Progenitor cell of endocrine pancreas (in vitro differentiated cells): ENCODE results near the gene ARRDC1. TPM values are rescaled to one million over a fixed set of nuclear protein-coding genes. Genes with fewer than 3 reads are reported as not detected.

Experiments
- DNase-seq: peaks from one replicate; pipeline ENCODE4 v3.0.0; 2021; ENCODE audit warnings: low spot score; ENCODE audit not compliant: unreplicated experiment
- H3K27ac Mint-ChIP-seq: 2 replicates; pipeline ENCODE4 v1.8.0; 2021; ENCODE audit warnings: mild to moderate bottlenecking, moderate library complexity, mixed read lengths
- H3K27me3 Mint-ChIP-seq: 2 replicates; pipeline ENCODE4 v1.8.0; 2021; ENCODE audit warnings: mixed read lengths
- H3K36me3 Mint-ChIP-seq: 2 replicates; pipeline ENCODE4 v1.8.0; 2022; ENCODE audit warnings: mixed read lengths; ENCODE audit not compliant: insufficient read depth
- H3K4me1 Mint-ChIP-seq: 2 replicates; pipeline ENCODE4 v1.8.0; 2021; ENCODE audit warnings: low read depth, mixed read lengths
- H3K4me3 Mint-ChIP-seq: 2 replicates; pipeline ENCODE4 v1.8.0; 2021; ENCODE audit warnings: low read depth, mild to moderate bottlenecking, moderate library complexity, mixed read lengths
- H3K9me3 Mint-ChIP-seq: 2 replicates; pipeline ENCODE4 v1.8.0; 2021; ENCODE audit warnings: low read depth, mixed read lengths
- total RNA-seq: library from RNA; stranded (reverse); gene quantifications from 2 replicates; pipeline ENCODE4 v1.2.1, GENCODE V29; 2021
- TF ChIP-seq, protein P1 (sequence below): fragments of 200-600 bp; sonication (generic); IDR thresholded peaks from one replicate; pipeline ENCODE4 v1.5.0; 2021; ENCODE audit warnings: antibody characterized with exemption, mild to moderate bottlenecking; ENCODE audit not compliant: unreplicated experiment

ARRDC1 gene
- total RNA-seq, 1 donor from 2014 or later = 74.9 TPM

GRCh38 chr9:137647096-137647714, 41.7 kb downstream of the ARRDC1 start:
- peaks cover 14% of the 10 kb centered on the region for H3K4me1 Mint-ChIP-seq
- no peaks in the 10 kb centered on the region for H3K27me3 Mint-ChIP-seq
- TF ChIP-seq, protein P1, sequence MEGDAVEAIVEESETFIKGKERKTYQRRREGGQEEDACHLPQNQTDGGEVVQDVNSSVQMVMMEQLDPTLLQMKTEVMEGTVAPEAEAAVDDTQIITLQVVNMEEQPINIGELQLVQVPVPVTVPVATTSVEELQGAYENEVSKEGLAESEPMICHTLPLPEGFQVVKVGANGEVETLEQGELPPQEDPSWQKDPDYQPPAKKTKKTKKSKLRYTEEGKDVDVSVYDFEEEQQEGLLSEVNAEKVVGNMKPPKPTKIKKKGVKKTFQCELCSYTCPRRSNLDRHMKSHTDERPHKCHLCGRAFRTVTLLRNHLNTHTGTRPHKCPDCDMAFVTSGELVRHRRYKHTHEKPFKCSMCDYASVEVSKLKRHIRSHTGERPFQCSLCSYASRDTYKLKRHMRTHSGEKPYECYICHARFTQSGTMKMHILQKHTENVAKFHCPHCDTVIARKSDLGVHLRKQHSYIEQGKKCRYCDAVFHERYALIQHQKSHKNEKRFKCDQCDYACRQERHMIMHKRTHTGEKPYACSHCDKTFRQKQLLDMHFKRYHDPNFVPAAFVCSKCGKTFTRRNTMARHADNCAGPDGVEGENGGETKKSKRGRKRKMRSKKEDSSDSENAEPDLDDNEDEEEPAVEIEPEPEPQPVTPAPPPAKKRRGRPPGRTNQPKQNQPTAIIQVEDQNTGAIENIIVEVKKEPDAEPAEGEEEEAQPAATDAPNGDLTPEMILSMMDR = no peak
- no peak for DNase-seq
- H3K36me3 Mint-ChIP-seq = peaks cover 17% of the 10 kb centered on the region
- H3K4me3 Mint-ChIP-seq = no peak overlapping the region
- peak overlapping the region; percentile 30 for H3K27ac Mint-ChIP-seq
- no peaks in the 10 kb centered on the region for H3K9me3 Mint-ChIP-seq

- Mint-ChIP-seq H3K36me3 (peaks cover 15% of the 10 kb centered on the region), H3K27me3 (no peaks in the 10 kb centered on the region), H3K9me3 (no peaks in the 10 kb centered on the region), H3K4me3 (no peak overlapping the region), H3K27ac (no peak overlapping the region), H3K4me1 (peaks cover 13% of the 10 kb centered on the region)
- TF ChIP-seq, protein P1 = no peak
- DNase-seq = no peak
These were observed 42.9 kb downstream of the ARRDC1 start for GRCh38 chr9:137648396-137648795.

GRCh38 chr9:137649553-137649952, 44.1 kb downstream of the ARRDC1 start:
- Mint-ChIP-seq H3K4me1 (peaks cover 13% of the 10 kb centered on the region), H3K4me3 (no peak overlapping the region), H3K27ac (no peak overlapping the region), H3K36me3 (peaks cover 13% of the 10 kb centered on the region), H3K27me3 (no peaks in the 10 kb centered on the region), H3K9me3 (no peaks in the 10 kb centered on the region)
- DNase-seq = no peak
- TF ChIP-seq, protein P1 = no peak

DNA sequence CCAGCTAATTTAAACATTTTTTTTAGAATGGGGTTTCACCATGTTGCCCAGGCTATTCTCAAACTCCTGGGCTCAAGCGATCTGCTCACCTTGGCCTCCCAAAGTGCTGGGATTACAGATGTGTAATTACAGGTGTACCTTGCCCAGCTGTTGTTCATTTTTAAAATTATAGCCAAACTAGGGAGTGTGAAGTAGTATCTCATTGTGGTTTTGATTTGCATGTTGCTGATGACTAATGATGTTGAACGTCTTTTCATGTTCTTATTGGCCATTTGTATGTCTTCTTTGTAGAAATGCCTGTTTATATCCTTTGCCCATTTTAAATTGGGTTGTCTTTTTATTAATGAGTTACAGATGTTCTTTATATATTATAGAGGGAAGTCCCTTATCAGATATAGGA, 44.8 kb downstream of the ARRDC1 start:
- Mint-ChIP-seq H3K27ac (no peak overlapping the region), H3K9me3 (no peaks in the 10 kb centered on the region), H3K27me3 (no peaks in the 10 kb centered on the region), H3K4me3 (no peak overlapping the region), H3K4me1 (peaks cover 8% of the 10 kb centered on the region), H3K36me3 (peaks cover 9% of the 10 kb centered on the region)
- no peak for DNase-seq
- TF ChIP-seq, protein P1 = no peak

GRCh38 chr9:137650779-137651178, 45.3 kb downstream of the ARRDC1 start:
- peak overlapping the region; percentile 41 for H3K27ac Mint-ChIP-seq
- H3K4me3 Mint-ChIP-seq = no peak overlapping the region
- no peak for DNase-seq
- no peaks in the 10 kb centered on the region for H3K27me3 Mint-ChIP-seq
- H3K9me3 Mint-ChIP-seq = no peaks in the 10 kb centered on the region
- peaks cover 6% of the 10 kb centered on the region for H3K4me1 Mint-ChIP-seq
- TF ChIP-seq, protein P1 = no peak
- H3K36me3 Mint-ChIP-seq = peaks cover 8% of the 10 kb centered on the region
